ENCODE measurements around the gene MPEG1.

The MPEG1 gene

GRCh38 chr11:59189986-59190385, 22.7 kb downstream of the MPEG1 start:
- DNase-seq (ENCODE audit: low spot score), result no peak
- H3K36me3 Mint-ChIP-seq (ENCODE audit: low read depth), result no peaks in the 10 kb centered on the region
- no peak overlapping the region for H3K4me3 Mint-ChIP-seq
- H3K4me1 Mint-ChIP-seq (ENCODE audit: low read depth), result no peaks in the 10 kb centered on the region
- peaks cover 2% of the 10 kb centered on the region for H3K27me3 Mint-ChIP-seq (ENCODE audit: low read depth)
- H3K9me3 Mint-ChIP-seq, result no peaks in the 10 kb centered on the region
- H3K27ac Mint-ChIP-seq, result no peak overlapping the region

- Mint-ChIP-seq H3K27ac (no peak overlapping the region), H3K4me1 (ENCODE audit: low read depth) (no peaks in the 10 kb centered on the region), H3K9me3 (no peaks in the 10 kb centered on the region), H3K27me3 (ENCODE audit: low read depth) (peaks cover 2% of the 10 kb centered on the region), H3K4me3 (no peak overlapping the region), H3K36me3 (ENCODE audit: low read depth) (no peaks in the 10 kb centered on the region)
- DNase-seq (ENCODE audit: low spot score), result no peak
Measured at GRCh38 chr11:59188954-59189353, 23.8 kb downstream of the MPEG1 start.

DNA sequence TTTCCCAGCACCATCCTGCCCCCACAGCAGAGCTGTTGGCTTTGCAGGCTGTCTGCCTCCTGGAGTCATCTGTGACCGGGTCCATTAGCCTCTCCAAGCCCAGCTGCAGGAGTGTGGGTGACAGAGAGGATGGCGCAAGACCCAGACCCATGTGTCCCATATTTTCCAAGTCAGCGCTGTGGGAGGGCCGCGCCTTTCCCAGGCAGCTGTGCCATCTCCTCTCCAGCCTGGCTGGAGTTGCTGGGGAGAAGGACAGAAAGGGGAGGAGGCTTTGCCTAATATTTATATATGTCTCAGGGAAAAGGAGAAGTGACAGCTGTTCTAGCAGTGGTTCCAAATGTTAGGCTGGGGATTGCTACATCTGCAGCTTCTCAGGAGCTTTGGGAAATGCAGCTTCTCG, 25.1 kb downstream of the MPEG1 start:
- Mint-ChIP-seq H3K36me3 (ENCODE audit: low read depth) (no peaks in the 10 kb centered on the region), H3K27ac (no peak overlapping the region), H3K4me3 (no peak overlapping the region), H3K9me3 (no peaks in the 10 kb centered on the region), H3K4me1 (ENCODE audit: low read depth) (no peaks in the 10 kb centered on the region), H3K27me3 (ENCODE audit: low read depth) (peaks cover 5% of the 10 kb centered on the region)
- no peak for DNase-seq (ENCODE audit: low spot score)

GRCh38 chr11:59187035-59187434, 25.7 kb downstream of the MPEG1 start:
- H3K4me1 Mint-ChIP-seq (ENCODE audit: low read depth), result no peaks in the 10 kb centered on the region
- peaks cover 5% of the 10 kb centered on the region for H3K27me3 Mint-ChIP-seq (ENCODE audit: low read depth)
- no peak overlapping the region for H3K4me3 Mint-ChIP-seq
- H3K27ac Mint-ChIP-seq, result no peak overlapping the region
- H3K9me3 Mint-ChIP-seq, result no peaks in the 10 kb centered on the region
- no peak for DNase-seq (ENCODE audit: low spot score)
- no peaks in the 10 kb centered on the region for H3K36me3 Mint-ChIP-seq (ENCODE audit: low read depth)

GRCh38 chr11:59186130-59186594, 26.6 kb downstream of the MPEG1 start:
- Mint-ChIP-seq H3K36me3 (ENCODE audit: low read depth) (no peaks in the 10 kb centered on the region), H3K4me3 (no peak overlapping the region)

GRCh38 chr11:59185386-59185945, 27.3 kb downstream of the MPEG1 start:
- Mint-ChIP-seq H3K4me3 (no peak overlapping the region), H3K4me1 (ENCODE audit: low read depth) (no peaks in the 10 kb centered on the region), H3K9me3 (no peaks in the 10 kb centered on the region), H3K27ac (no peak overlapping the region), H3K36me3 (ENCODE audit: low read depth) (no peaks in the 10 kb centered on the region), H3K27me3 (ENCODE audit: low read depth) (peaks cover 2% of the 10 kb centered on the region)
- DNase-seq (ENCODE audit: low spot score), result no peak

More at GRCh38 chr11:59186130-59186594, 26.6 kb downstream of the MPEG1 start:
- Mint-ChIP-seq H3K27ac (no peak overlapping the region), H3K9me3 (no peaks in the 10 kb centered on the region), H3K4me1 (ENCODE audit: low read depth) (no peaks in the 10 kb centered on the region), H3K27me3 (ENCODE audit: low read depth) (peaks cover 5% of the 10 kb centered on the region)
- DNase-seq (ENCODE audit: low spot score), result peak; percentile 16

GRCh38 chr11:59184691-59185339, 27.9 kb downstream of the MPEG1 start:
- DNase-seq (ENCODE audit: low spot score), result no peak
- no peak overlapping the region for H3K4me3 Mint-ChIP-seq

GRCh38 chr11:59183771-59184170, 29.0 kb downstream of the MPEG1 start:
- H3K36me3 Mint-ChIP-seq (ENCODE audit: low read depth), result no peaks in the 10 kb centered on the region
- H3K4me3 Mint-ChIP-seq, result no peak overlapping the region
- no peak overlapping the region for H3K27ac Mint-ChIP-seq
- DNase-seq (ENCODE audit: low spot score), result no peak
- peaks cover 2% of the 10 kb centered on the region for H3K27me3 Mint-ChIP-seq (ENCODE audit: low read depth)
- no peaks in the 10 kb centered on the region for H3K9me3 Mint-ChIP-seq
- H3K4me1 Mint-ChIP-seq (ENCODE audit: low read depth), result no peaks in the 10 kb centered on the region

More at GRCh38 chr11:59184691-59185339, 27.9 kb downstream of the MPEG1 start:
- Mint-ChIP-seq H3K4me1 (ENCODE audit: low read depth) (no peaks in the 10 kb centered on the region), H3K9me3 (no peaks in the 10 kb centered on the region), H3K36me3 (ENCODE audit: low read depth) (no peaks in the 10 kb centered on the region), H3K27me3 (ENCODE audit: low read depth) (peaks cover 2% of the 10 kb centered on the region), H3K27ac (no peak overlapping the region)

- Mint-ChIP-seq H3K36me3 (ENCODE audit: low read depth) (no peaks in the 10 kb centered on the region), H3K4me1 (ENCODE audit: low read depth) (no peaks in the 10 kb centered on the region), H3K27ac (no peak overlapping the region), H3K9me3 (no peaks in the 10 kb centered on the region), H3K4me3 (no peak overlapping the region), H3K27me3 (ENCODE audit: low read depth) (peaks cover 7% of the 10 kb centered on the region)
- no peak for DNase-seq (ENCODE audit: low spot score)
Measured at GRCh38 chr11:59182457-59183151, 30.1 kb downstream of the MPEG1 start.

- Mint-ChIP-seq H3K4me3 (no peak overlapping the region), H3K9me3 (no peaks in the 10 kb centered on the region), H3K27ac (no peak overlapping the region), H3K27me3 (ENCODE audit: low read depth) (peaks cover 13% of the 10 kb centered on the region), H3K4me1 (ENCODE audit: low read depth) (no peaks in the 10 kb centered on the region), H3K36me3 (ENCODE audit: low read depth) (no peaks in the 10 kb centered on the region)
- no peak for DNase-seq (ENCODE audit: low spot score)
Measured at GRCh38 chr11:59181746-59182456, 30.8 kb downstream of the MPEG1 start.

DNA sequence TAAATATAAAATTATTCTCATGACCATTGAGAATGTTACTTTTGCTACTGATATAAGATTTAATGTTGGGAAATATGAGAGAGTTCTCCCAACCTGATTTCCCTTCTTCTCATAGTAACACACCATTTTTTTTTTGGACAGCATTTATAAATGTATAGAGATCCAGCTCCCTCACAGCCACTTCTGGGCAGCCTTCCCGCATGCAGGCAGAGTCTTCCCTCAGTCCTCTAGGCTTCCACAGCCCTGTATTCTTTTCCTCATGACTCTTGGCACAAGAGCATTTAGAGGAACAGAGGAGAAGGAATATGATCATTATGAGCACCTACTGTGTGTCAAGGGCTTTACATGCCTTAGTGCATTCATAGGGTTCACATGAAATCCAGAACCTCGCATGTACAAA, 31.8 kb downstream of the MPEG1 start:
- H3K27me3 Mint-ChIP-seq (ENCODE audit: low read depth), result peaks cover 14% of the 10 kb centered on the region
- H3K9me3 Mint-ChIP-seq, result no peaks in the 10 kb centered on the region
- no peak overlapping the region for H3K27ac Mint-ChIP-seq
- no peaks in the 10 kb centered on the region for H3K4me1 Mint-ChIP-seq (ENCODE audit: low read depth)
- DNase-seq (ENCODE audit: low spot score), result no peak
- H3K36me3 Mint-ChIP-seq (ENCODE audit: low read depth), result no peaks in the 10 kb centered on the region
- H3K4me3 Mint-ChIP-seq, result no peak overlapping the region

GRCh38 chr11:59180168-59180776, 32.5 kb downstream of the MPEG1 start:
- H3K9me3 Mint-ChIP-seq, result no peaks in the 10 kb centered on the region

DNA sequence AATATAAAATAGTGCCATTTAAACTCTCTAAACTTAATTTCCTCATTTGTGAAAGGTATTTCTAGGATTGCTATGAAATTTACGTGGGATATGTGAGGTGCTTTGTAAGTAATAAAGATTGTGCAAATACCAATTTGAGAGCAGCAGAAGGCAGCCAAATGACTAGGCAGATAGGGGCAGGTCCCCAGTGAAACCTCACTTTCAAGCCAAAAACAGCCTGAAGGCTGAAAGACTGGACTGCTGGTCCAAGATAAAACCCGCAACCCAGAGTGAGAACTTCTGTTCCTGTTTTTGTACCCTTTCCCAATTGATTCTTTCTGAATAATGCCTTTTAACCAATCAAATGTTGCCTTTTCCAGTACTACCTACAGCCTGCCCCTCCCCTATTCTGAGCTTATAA, 33.6 kb downstream of the MPEG1 start:
- Mint-ChIP-seq H3K27ac (no peak overlapping the region), H3K4me1 (ENCODE audit: low read depth) (peaks cover 1% of the 10 kb centered on the region), H3K27me3 (ENCODE audit: low read depth) (peaks cover 31% of the 10 kb centered on the region), H3K4me3 (no peak overlapping the region), H3K9me3 (no peaks in the 10 kb centered on the region), H3K36me3 (ENCODE audit: low read depth) (no peaks in the 10 kb centered on the region)
- DNase-seq (ENCODE audit: low spot score), result no peak

More at GRCh38 chr11:59180168-59180776, 32.5 kb downstream of the MPEG1 start:
- H3K27ac Mint-ChIP-seq, result no peak overlapping the region
- no peaks in the 10 kb centered on the region for H3K36me3 Mint-ChIP-seq (ENCODE audit: low read depth)
- no peak overlapping the region for H3K4me3 Mint-ChIP-seq
- H3K27me3 Mint-ChIP-seq (ENCODE audit: low read depth), result peaks cover 19% of the 10 kb centered on the region
- DNase-seq (ENCODE audit: low spot score), result no peak
- H3K4me1 Mint-ChIP-seq (ENCODE audit: low read depth), result no peaks in the 10 kb centered on the region
